Measurements from ENCODE around the gene ZNF532.

ZNF532 gene

GRCh38 chr18:58870621-58871020, 5.9 kb downstream of the ZNF532 start:
- DNase-seq: no peak

GRCh38 chr18:58871514-58872420, 7.1 kb downstream of the ZNF532 start:
- no peak for DNase-seq

GRCh38 chr18:58878640-58879039, 14.0 kb downstream of the ZNF532 start:
- DNase-seq: no peak

- no peak for DNase-seq
Observed at GRCh38 chr18:58881477-58881876, 16.8 kb downstream of the ZNF532 start.

- DNase-seq: no peak
Observed at GRCh38 chr18:58882044-58882443, 17.4 kb downstream of the ZNF532 start.

- DNase-seq: no peak
Observed at GRCh38 chr18:58882686-58883085, 18.0 kb downstream of the ZNF532 start.

- no peak for DNase-seq
Observed at GRCh38 chr18:58884680-58885079, 20.0 kb downstream of the ZNF532 start.

- DNase-seq: no peak
Observed at GRCh38 chr18:58886431-58886830, 21.8 kb downstream of the ZNF532 start.

- no peak for DNase-seq
Observed at GRCh38 chr18:58886864-58887612, 22.4 kb downstream of the ZNF532 start.

GRCh38 chr18:58887613-58887963, 22.9 kb downstream of the ZNF532 start:
- no peak for DNase-seq

GRCh38 chr18:58891776-58892175, 27.1 kb downstream of the ZNF532 start:
- DNase-seq: no peak

- DNase-seq: no peak
Observed at GRCh38 chr18:58892488-58892887, 27.8 kb downstream of the ZNF532 start.

GRCh38 chr18:58893388-58894099, 28.9 kb downstream of the ZNF532 start:
- DNase-seq: no peak

GRCh38 chr18:58894930-58895329, 30.3 kb downstream of the ZNF532 start:
- no peak for DNase-seq

GRCh38 chr18:58895385-58895784, 30.7 kb downstream of the ZNF532 start:
- DNase-seq: no peak

GRCh38 chr18:58896268-58896667, 31.6 kb downstream of the ZNF532 start:
- no peak for DNase-seq

GRCh38 chr18:58896734-58897508, 32.2 kb downstream of the ZNF532 start:
- no peak for DNase-seq

- no peak for DNase-seq
Observed at GRCh38 chr18:58898010-58898799, 33.5 kb downstream of the ZNF532 start.

- no peak for DNase-seq
Observed at GRCh38 chr18:58900015-58900649, 35.5 kb downstream of the ZNF532 start.

- no peak for DNase-seq
Observed at GRCh38 chr18:58901143-58901542, 36.5 kb downstream of the ZNF532 start.

GRCh38 chr18:58901783-58902182, 37.1 kb downstream of the ZNF532 start:
- DNase-seq: no peak

All from NCI-H1417 treated with DMSO at 0.1 percent for 48 hours (cell line).